C4-2B (cell line): ENCODE results near the gene ITSN1.

Source experiments
- CTCF ChIP-seq: fragments of 450-650 bp; conservative IDR thresholded peaks from 2 replicates; pipeline ENCODE4 v1.5.1; 2017; ENCODE audit warnings: mild to moderate bottlenecking
- ZFX ChIP-seq: fragments of 450-650 bp; IDR thresholded peaks from 2 replicates; pipeline ENCODE4 v1.6.1; 2017

GRCh38 chr21:33825419-33825818 is 183.1 kb downstream of the ITSN1 start:
- TF ChIP-seq CTCF (no peak), ZFX (no peak)
